GM12892 (cell line): ENCODE data around the gene PLA2G7.

Experiments
- POLR2A ChIP-seq: IDR thresholded peaks from 2 replicates; pipeline ENCODE4 v1.6.1; 2011; ENCODE audit warnings: low read depth, low read length, control low read depth
- POLR2AphosphoS5 ChIP-seq: IDR thresholded peaks from 2 replicates; pipeline ENCODE4 v1.6.1; 2011; ENCODE audit warnings: low read depth, low read length, control low read depth

DNA sequence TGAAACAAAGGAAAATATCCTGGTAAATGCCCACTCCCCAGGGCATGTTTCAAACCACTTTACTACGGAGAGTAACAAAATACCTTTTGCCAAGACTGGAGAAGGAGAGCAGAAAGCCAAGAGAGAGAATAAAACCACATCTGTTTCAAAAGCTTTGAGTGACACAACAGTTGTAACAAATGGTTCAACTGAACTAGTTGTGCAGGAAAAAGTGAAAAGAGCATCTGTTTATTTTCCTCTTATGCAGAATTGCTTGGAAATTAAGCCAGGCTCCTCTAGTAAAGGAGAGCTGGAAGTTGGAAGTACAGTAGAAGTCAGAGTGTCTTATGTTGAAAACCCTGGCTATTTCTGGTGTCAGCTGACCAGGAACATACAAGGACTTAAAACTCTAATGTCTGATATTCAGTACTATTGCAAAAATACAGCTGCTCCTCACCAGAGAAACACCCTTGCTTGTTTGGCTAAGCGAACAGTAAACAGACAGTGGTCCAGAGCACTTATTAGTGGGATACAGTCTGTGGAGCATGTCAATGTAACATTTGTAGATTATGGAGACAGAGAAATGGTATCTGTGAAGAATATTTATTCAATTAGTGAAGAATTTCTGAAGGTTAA, 44.9 kb downstream of the PLA2G7 start:
- no peak for TF ChIP-seq POLR2A
- no peak for TF ChIP-seq POLR2AphosphoS5
